WTC11 (cell line): ENCODE data around the gene ZMYND8. TPM values are rescaled to one million over a fixed set of nuclear protein-coding genes. Genes with fewer than 3 reads are reported as not detected.
"Not testable (repeated sequence)": the region's sequence is repeated elsewhere in the genome, so short reads cannot be mapped to it uniquely, and the experiment has no call there.

Source experiments
- ATAC-seq: fragments of 200-7000 bp; cut with Tn5 transposase; 2 replicates; pipeline ENCODE4 v1.10.0; 2021; ENCODE audit warnings: mild to moderate bottlenecking, moderate library complexity
- CTCF ChIA-PET: fragments of 300-600 bp; sonication (Branson Sonifier 250); formaldehyde crosslinking; loops from one replicate; lab custom pipeline; 2021; ENCODE audit warnings: antibody characterized with exemption; lab: Charles Lee
- POLR2A ChIA-PET: fragments of 350-600 bp; sonication (Branson Sonifier 250); formaldehyde crosslinking; loops from one replicate; lab custom pipeline; 2021; ENCODE audit warnings: antibody characterized with exemption; lab: Charles Lee
- DNase-seq: peaks from one replicate; pipeline ENCODE4 v3.0.0; 2021; ENCODE audit warnings: low spot score
- H3K27ac Mint-ChIP-seq: 2 replicates; pipeline ENCODE4 v1.8.0; 2021; ENCODE audit warnings: mixed read lengths
- H3K27me3 Mint-ChIP-seq: 2 replicates; pipeline ENCODE4 v1.8.0; 2021; ENCODE audit warnings: low read depth, mild to moderate bottlenecking, moderate library complexity, mixed read lengths
- H3K36me3 Mint-ChIP-seq: 2 replicates; pipeline ENCODE4 v1.8.0; 2021; ENCODE audit warnings: mixed read lengths
- H3K4me1 Mint-ChIP-seq: 2 replicates; pipeline ENCODE4 v1.8.0; 2022; ENCODE audit warnings: mixed read lengths
- H3K4me3 Mint-ChIP-seq: 2 replicates; pipeline ENCODE4 v1.8.0; 2021; ENCODE audit warnings: mild to moderate bottlenecking, moderate library complexity, mixed read lengths
- H3K9me3 Mint-ChIP-seq: 2 replicates; pipeline ENCODE4 v1.8.0; 2021; ENCODE audit warnings: mixed read lengths
- ATF1 ChIP-seq: sonication (generic); formaldehyde crosslinking; IDR thresholded peaks from 2 replicates; pipeline ENCODE4 v1.8.1; 2023; ENCODE audit warnings: mild to moderate bottlenecking, moderate library complexity, missing genetic modification reagents
- HMGXB4 ChIP-seq: sonication (generic); formaldehyde crosslinking; IDR thresholded peaks from 2 replicates; pipeline ENCODE4 v1.8.1; 2023; ENCODE audit warnings: mild to moderate bottlenecking, moderate library complexity, missing genetic modification reagents
- MYBL2 ChIP-seq: sonication (generic); formaldehyde crosslinking; IDR thresholded peaks from 2 replicates; pipeline ENCODE4 v1.8.1; 2023; ENCODE audit warnings: mild to moderate bottlenecking, moderate library complexity, missing genetic modification reagents
- NFATC4 ChIP-seq: fragments of 250-450 bp; sonication (Bioruptor Pico); IDR thresholded peaks from 2 replicates; pipeline ENCODE4 v1.9.0; 2021; ENCODE audit warnings: mild to moderate bottlenecking
- USF2 ChIP-seq: sonication (generic); formaldehyde crosslinking; IDR thresholded peaks from 2 replicates; pipeline ENCODE4 v1.8.1; 2023; ENCODE audit warnings: mild to moderate bottlenecking, missing genetic modification reagents, moderate library complexity
- ZNF532 ChIP-seq: fragments of 250-450 bp; sonication (Bioruptor Pico); IDR thresholded peaks from 2 replicates; pipeline ENCODE4 v1.9.0; 2021; ENCODE audit warnings: mild to moderate bottlenecking, borderline replicate concordance
- ZNF671 ChIP-seq: fragments of 250-450 bp; sonication (Bioruptor Pico); IDR thresholded peaks from 2 replicates; pipeline ENCODE4 v1.8.0; 2021; ENCODE audit warnings: mild to moderate bottlenecking
- total RNA-seq: library from RNA; stranded (reverse); gene quantifications from 3 replicates; pipeline ENCODE4 v1.2.3, GENCODE V29; 2021
- TF ChIP-seq, protein P1 (sequence below): sonication (generic); formaldehyde crosslinking; IDR thresholded peaks from 2 replicates; pipeline ENCODE4 v1.8.1; 2022; ENCODE audit warnings: missing genetic modification reagents, borderline replicate concordance
- TF ChIP-seq, protein P2 (sequence below): sonication (generic); formaldehyde crosslinking; IDR thresholded peaks from 2 replicates; pipeline ENCODE4 v1.8.0; 2022; ENCODE audit warnings: mild to moderate bottlenecking, missing genetic modification reagents
- TF ChIP-seq, protein P3 (sequence below): sonication (generic); formaldehyde crosslinking; conservative IDR thresholded peaks from 2 replicates; pipeline ENCODE4 v1.8.1; 2022; ENCODE audit warnings: mild to moderate bottlenecking, missing genetic modification reagents
- TF ChIP-seq, protein P4 (sequence below): sonication (generic); formaldehyde crosslinking; conservative IDR thresholded peaks from 2 replicates; pipeline ENCODE4 v1.8.1; 2023; ENCODE audit warnings: mild to moderate bottlenecking, low read depth, missing genetic modification reagents, moderate library complexity
- TF ChIP-seq, protein P5 (sequence below): sonication (generic); formaldehyde crosslinking; IDR thresholded peaks from 2 replicates; pipeline ENCODE4 v1.8.0; 2022; ENCODE audit warnings: missing genetic modification reagents
- TF ChIP-seq, protein P6 (sequence below): sonication (generic); formaldehyde crosslinking; IDR thresholded peaks from 2 replicates; pipeline ENCODE4 v1.8.0; 2022; ENCODE audit warnings: mild to moderate bottlenecking, missing genetic modification reagents

The ZMYND8 gene
- total RNA-seq, 1 experiment from 2014 or later: 114 TPM

DNA sequence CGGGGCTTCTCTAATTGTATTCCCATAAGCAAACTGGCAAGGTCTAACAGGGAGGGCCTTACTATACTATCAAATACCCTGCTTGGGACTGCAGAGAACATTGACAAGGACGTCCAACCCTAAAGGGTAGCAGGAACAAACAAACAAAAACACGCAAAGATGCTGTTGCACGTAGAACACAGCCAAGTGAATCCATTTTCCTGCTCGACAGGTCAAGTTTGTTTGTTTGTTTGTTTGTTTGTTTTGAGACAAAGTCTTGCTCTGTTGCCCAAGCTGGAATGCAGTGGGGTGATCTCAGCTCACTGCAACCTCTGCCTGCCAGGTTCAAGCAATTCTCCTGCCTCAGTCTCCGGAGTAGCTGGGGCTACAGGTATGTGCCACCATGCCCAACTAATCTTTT lies 91.3 kb downstream of the ZMYND8 start (continued):
- TF ChIP-seq ZNF532 (CRISPR knock-in tag) (no peak), HMGXB4 (CRISPR knock-in tag) (no peak), ZNF671 (CRISPR knock-in tag) (no peak), NFATC4 (no peak), MYBL2 (CRISPR knock-in tag) (no peak)
- TF ChIP-seq, protein P1, sequence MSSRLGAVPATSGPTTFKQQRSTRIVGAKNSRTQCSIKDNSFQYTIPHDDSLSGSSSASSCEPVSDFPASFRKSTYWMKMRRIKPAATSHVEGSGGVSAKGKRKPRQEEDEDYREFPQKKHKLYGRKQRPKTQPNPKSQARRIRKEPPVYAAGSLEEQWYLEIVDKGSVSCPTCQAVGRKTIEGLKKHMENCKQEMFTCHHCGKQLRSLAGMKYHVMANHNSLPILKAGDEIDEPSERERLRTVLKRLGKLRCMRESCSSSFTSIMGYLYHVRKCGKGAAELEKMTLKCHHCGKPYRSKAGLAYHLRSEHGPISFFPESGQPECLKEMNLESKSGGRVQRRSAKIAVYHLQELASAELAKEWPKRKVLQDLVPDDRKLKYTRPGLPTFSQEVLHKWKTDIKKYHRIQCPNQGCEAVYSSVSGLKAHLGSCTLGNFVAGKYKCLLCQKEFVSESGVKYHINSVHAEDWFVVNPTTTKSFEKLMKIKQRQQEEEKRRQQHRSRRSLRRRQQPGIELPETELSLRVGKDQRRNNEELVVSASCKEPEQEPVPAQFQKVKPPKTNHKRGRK: no peak
- TF ChIP-seq, protein P2, sequence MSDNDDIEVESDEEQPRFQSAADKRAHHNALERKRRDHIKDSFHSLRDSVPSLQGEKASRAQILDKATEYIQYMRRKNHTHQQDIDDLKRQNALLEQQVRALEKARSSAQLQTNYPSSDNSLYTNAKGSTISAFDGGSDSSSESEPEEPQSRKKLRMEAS (CRISPR knock-in tag): no peak

GRCh38 chr20:47264137-47264769 lies 92.2 kb downstream of the ZMYND8 start:
- Mint-ChIP-seq H3K4me1 (peaks cover 21% of the 10 kb centered on the region), H3K27ac (peak overlapping the region; percentile 80; the same call in 1 of the 2 replicates), H3K36me3 (peaks cover 58% of the 10 kb centered on the region)
- ChIA-PET CTCF (interaction anchor here (5.2 kb wide), 1 partner anchor 120 kb away, joined by 24 read pairs; no protein-coding TSS in a partner anchor), POLR2A (interaction anchor here (0.7 kb wide), 1 partner anchor 123 kb away, joined by 3 read pairs; no protein-coding TSS in a partner anchor)
- DNase-seq, H3K27me3 Mint-ChIP-seq, H3K9me3 Mint-ChIP-seq, ATAC-seq, H3K4me3 Mint-ChIP-seq: not testable (repeated sequence)

- Mint-ChIP-seq H3K4me3 (no peak overlapping the region), H3K9me3 (no peaks in the 10 kb centered on the region), H3K4me1 (peaks cover 21% of the 10 kb centered on the region), H3K27me3 (no peaks in the 10 kb centered on the region), H3K27ac (peak overlapping the region; percentile 80; the same call in 1 of the 2 replicates), H3K36me3 (peaks cover 61% of the 10 kb centered on the region)
- ChIA-PET CTCF (interaction anchor here (1.3 to 5.2 kb wide), 2 partner anchors 10 to 120 kb away, joined by 4 to 24 read pairs; no protein-coding TSS in a partner anchor), POLR2A (interaction anchor here (0.7 kb wide), 1 partner anchor 123 kb away, joined by 3 read pairs; no protein-coding TSS in a partner anchor)
- DNase-seq: no peak
- ATAC-seq: no peak
- TF ChIP-seq, protein P3, sequence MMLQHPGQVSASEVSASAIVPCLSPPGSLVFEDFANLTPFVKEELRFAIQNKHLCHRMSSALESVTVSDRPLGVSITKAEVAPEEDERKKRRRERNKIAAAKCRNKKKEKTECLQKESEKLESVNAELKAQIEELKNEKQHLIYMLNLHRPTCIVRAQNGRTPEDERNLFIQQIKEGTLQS (CRISPR knock-in tag): no peak
- TF ChIP-seq, protein P4, sequence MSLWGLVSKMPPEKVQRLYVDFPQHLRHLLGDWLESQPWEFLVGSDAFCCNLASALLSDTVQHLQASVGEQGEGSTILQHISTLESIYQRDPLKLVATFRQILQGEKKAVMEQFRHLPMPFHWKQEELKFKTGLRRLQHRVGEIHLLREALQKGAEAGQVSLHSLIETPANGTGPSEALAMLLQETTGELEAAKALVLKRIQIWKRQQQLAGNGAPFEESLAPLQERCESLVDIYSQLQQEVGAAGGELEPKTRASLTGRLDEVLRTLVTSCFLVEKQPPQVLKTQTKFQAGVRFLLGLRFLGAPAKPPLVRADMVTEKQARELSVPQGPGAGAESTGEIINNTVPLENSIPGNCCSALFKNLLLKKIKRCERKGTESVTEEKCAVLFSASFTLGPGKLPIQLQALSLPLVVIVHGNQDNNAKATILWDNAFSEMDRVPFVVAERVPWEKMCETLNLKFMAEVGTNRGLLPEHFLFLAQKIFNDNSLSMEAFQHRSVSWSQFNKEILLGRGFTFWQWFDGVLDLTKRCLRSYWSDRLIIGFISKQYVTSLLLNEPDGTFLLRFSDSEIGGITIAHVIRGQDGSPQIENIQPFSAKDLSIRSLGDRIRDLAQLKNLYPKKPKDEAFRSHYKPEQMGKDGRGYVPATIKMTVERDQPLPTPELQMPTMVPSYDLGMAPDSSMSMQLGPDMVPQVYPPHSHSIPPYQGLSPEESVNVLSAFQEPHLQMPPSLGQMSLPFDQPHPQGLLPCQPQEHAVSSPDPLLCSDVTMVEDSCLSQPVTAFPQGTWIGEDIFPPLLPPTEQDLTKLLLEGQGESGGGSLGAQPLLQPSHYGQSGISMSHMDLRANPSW (CRISPR knock-in tag): no peak
- TF ChIP-seq USF2 (CRISPR knock-in tag) (no peak), ATF1 (no peak)
- TF ChIP-seq, protein P5, sequence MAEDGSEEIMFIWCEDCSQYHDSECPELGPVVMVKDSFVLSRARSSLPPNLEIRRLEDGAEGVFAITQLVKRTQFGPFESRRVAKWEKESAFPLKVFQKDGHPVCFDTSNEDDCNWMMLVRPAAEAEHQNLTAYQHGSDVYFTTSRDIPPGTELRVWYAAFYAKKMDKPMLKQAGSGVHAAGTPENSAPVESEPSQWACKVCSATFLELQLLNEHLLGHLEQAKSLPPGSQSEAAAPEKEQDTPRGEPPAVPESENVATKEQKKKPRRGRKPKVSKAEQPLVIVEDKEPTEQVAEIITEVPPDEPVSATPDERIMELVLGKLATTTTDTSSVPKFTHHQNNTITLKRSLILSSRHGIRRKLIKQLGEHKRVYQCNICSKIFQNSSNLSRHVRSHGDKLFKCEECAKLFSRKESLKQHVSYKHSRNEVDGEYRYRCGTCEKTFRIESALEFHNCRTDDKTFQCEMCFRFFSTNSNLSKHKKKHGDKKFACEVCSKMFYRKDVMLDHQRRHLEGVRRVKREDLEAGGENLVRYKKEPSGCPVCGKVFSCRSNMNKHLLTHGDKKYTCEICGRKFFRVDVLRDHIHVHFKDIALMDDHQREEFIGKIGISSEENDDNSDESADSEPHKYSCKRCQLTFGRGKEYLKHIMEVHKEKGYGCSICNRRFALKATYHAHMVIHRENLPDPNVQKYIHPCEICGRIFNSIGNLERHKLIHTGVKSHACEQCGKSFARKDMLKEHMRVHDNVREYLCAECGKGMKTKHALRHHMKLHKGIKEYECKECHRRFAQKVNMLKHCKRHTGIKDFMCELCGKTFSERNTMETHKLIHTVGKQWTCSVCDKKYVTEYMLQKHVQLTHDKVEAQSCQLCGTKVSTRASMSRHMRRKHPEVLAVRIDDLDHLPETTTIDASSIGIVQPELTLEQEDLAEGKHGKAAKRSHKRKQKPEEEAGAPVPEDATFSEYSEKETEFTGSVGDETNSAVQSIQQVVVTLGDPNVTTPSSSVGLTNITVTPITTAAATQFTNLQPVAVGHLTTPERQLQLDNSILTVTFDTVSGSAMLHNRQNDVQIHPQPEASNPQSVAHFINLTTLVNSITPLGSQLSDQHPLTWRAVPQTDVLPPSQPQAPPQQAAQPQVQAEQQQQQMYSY (CRISPR knock-in tag): no peak
- TF ChIP-seq, protein P6, sequence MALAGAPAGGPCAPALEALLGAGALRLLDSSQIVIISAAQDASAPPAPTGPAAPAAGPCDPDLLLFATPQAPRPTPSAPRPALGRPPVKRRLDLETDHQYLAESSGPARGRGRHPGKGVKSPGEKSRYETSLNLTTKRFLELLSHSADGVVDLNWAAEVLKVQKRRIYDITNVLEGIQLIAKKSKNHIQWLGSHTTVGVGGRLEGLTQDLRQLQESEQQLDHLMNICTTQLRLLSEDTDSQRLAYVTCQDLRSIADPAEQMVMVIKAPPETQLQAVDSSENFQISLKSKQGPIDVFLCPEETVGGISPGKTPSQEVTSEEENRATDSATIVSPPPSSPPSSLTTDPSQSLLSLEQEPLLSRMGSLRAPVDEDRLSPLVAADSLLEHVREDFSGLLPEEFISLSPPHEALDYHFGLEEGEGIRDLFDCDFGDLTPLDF (CRISPR knock-in tag): no peak
These were observed 92.9 kb downstream of the ZMYND8 start for GRCh38 chr20:47263465-47264084.
